Activated CD4-positive, alpha-beta T cell treated with anti-CD3 and anti-CD28 coated beads for 36 hours (primary cell): ENCODE data around the gene EIPR1. TPM values are rescaled to one million over a fixed set of nuclear protein-coding genes. Genes with fewer than 3 reads are reported as not detected.
A peak's percentile ranks its signal among the peaks of the same experiment; 100 is the strongest.

Experiments
- ATAC-seq: fragments of 200-7000 bp; cut with Tn5 transposase; one replicate; pipeline ENCODE4 v1.10.0; 2021; ENCODE audit warnings: mild to moderate bottlenecking, moderate library complexity
- CTCF ChIA-PET: fragments of 350-600 bp; sonication (Branson Sonifier 250); formaldehyde crosslinking; loops from one replicate; lab custom pipeline; 2021; ENCODE audit warnings: antibody characterized with exemption; lab: Charles Lee
- POLR2A ChIA-PET: fragments of 350-600 bp; sonication (Branson Sonifier 250); formaldehyde crosslinking; loops from one replicate; lab custom pipeline; 2021; ENCODE audit warnings: antibody characterized with exemption, inconsistent platforms; lab: Charles Lee
- DNase-seq: peaks from one replicate; pipeline ENCODE4 v3.0.0-alpha.2; 2020
- H3K27ac Mint-ChIP-seq: one replicate; pipeline ENCODE4 v1.8.0; 2021; ENCODE audit warnings: mixed read lengths
- H3K27me3 Mint-ChIP-seq: one replicate; pipeline ENCODE4 v1.8.0; 2021; ENCODE audit warnings: mixed read lengths
- H3K36me3 Mint-ChIP-seq: one replicate; pipeline ENCODE4 v1.8.0; 2021; ENCODE audit warnings: low read depth, mixed read lengths
- H3K4me1 Mint-ChIP-seq: one replicate; pipeline ENCODE4 v1.8.0; 2021; ENCODE audit warnings: mixed read lengths
- H3K4me3 Mint-ChIP-seq: one replicate; pipeline ENCODE4 v1.8.0; 2021; ENCODE audit warnings: mild to moderate bottlenecking, moderate library complexity, mixed read lengths
- H3K9me3 Mint-ChIP-seq: one replicate; pipeline ENCODE4 v1.8.0; 2021; ENCODE audit warnings: low read depth, mixed read lengths
- intact Hi-C, 2 experiments: fragments of 100-400 bp; cut with DNase I in 1 of 2; cut with micrococcal nuclease in 1 of 2; formaldehyde crosslinking; loops; one replicate each; pipeline versions ENCODE4 v1.14.2 to v1.15.1; 2022 to 2024; cut with DNase I, micrococcal nuclease
- total RNA-seq, 2 experiments: library from RNA; stranded (reverse); gene quantifications; one replicate each; pipeline ENCODE4 v1.2.3, GENCODE V29; 2021

The EIPR1 gene
- total RNA-seq, 2 experiments from 2014 or later: 38.6 to 58.2 TPM

GRCh38 chr2:3312576-3313345 lies 64.9 kb downstream of the EIPR1 start:
- Mint-ChIP-seq H3K27me3 (no peaks in the 10 kb centered on the region), H3K36me3 (no peaks in the 10 kb centered on the region), H3K4me3 (no peak overlapping the region), H3K27ac (peak overlapping the region; percentile 12), H3K4me1 (peaks cover 9% of the 10 kb centered on the region), H3K9me3 (no peaks in the 10 kb centered on the region)
- intact Hi-C loops: no loop called here
- ATAC-seq (no peak), DNase-seq (no peak)
- CTCF ChIA-PET: interaction anchor here (1.8 kb wide), 1 partner anchor 10 kb away, joined by 5 read pairs; no protein-coding TSS in a partner anchor
- POLR2A ChIA-PET: no interaction called here

- ChIA-PET POLR2A (no interaction called here), CTCF (no interaction called here)
- Mint-ChIP-seq H3K9me3 (no peaks in the 10 kb centered on the region), H3K27me3 (no peaks in the 10 kb centered on the region), H3K4me3 (no peak overlapping the region), H3K27ac (no peak overlapping the region), H3K4me1 (peaks cover 9% of the 10 kb centered on the region), H3K36me3 (no peaks in the 10 kb centered on the region)
- intact Hi-C loops: no loop called here
- DNase-seq (no peak), ATAC-seq (no peak)
These were observed 66.0 kb downstream of the EIPR1 start for GRCh38 chr2:3311601-3312000.

GRCh38 chr2:3309496-3310355 lies 67.9 kb downstream of the EIPR1 start:
- ATAC-seq (no peak), DNase-seq (no peak)
- CTCF ChIA-PET: no interaction called here
- Mint-ChIP-seq H3K4me1 (peaks cover 9% of the 10 kb centered on the region), H3K36me3 (no peaks in the 10 kb centered on the region), H3K9me3 (no peaks in the 10 kb centered on the region), H3K27ac (no peak overlapping the region), H3K4me3 (no peak overlapping the region), H3K27me3 (no peaks in the 10 kb centered on the region)
- POLR2A ChIA-PET: no interaction called here
- intact Hi-C loops: loop anchor here in 1 of 2 experiments (10.0 kb wide), 1 partner anchor 465 kb away; no protein-coding TSS in a partner anchor

- no peaks in the 10 kb centered on the region for H3K27me3 Mint-ChIP-seq
- ATAC-seq (no peak), DNase-seq (no peak)
- no peaks in the 10 kb centered on the region for H3K36me3 Mint-ChIP-seq
- ChIA-PET POLR2A (no interaction called here), CTCF (no interaction called here)
- no peak overlapping the region for H3K27ac Mint-ChIP-seq
- H3K9me3 Mint-ChIP-seq: no peaks in the 10 kb centered on the region
- intact Hi-C loops: loop anchor here in 1 of 2 experiments (10.0 kb wide), 1 partner anchor 463 kb away; no protein-coding TSS in a partner anchor
- peaks cover 11% of the 10 kb centered on the region for H3K4me1 Mint-ChIP-seq
- no peak overlapping the region for H3K4me3 Mint-ChIP-seq
These were observed 69.7 kb downstream of the EIPR1 start for GRCh38 chr2:3307901-3308300.

- peaks cover 8% of the 10 kb centered on the region for H3K4me1 Mint-ChIP-seq
- no peaks in the 10 kb centered on the region for H3K27me3 Mint-ChIP-seq
- no peak for ATAC-seq
- H3K4me3 Mint-ChIP-seq: no peak overlapping the region
- ChIA-PET CTCF (no interaction called here), POLR2A (no interaction called here)
- peaks cover 2% of the 10 kb centered on the region for H3K36me3 Mint-ChIP-seq
- no peak for DNase-seq
- intact Hi-C loops: loop anchor here in 1 of 2 experiments (10.0 kb wide), 1 partner anchor 462 kb away; no protein-coding TSS in a partner anchor
- no peak overlapping the region for H3K27ac Mint-ChIP-seq
- no peaks in the 10 kb centered on the region for H3K9me3 Mint-ChIP-seq
These were observed 70.4 kb downstream of the EIPR1 start for GRCh38 chr2:3307236-3307635.

- POLR2A ChIA-PET: no interaction called here
- Mint-ChIP-seq H3K27me3 (no peaks in the 10 kb centered on the region), H3K9me3 (no peaks in the 10 kb centered on the region), H3K27ac (no peak overlapping the region), H3K4me1 (peaks cover 8% of the 10 kb centered on the region), H3K36me3 (peaks cover 5% of the 10 kb centered on the region), H3K4me3 (no peak overlapping the region)
- ATAC-seq (no peak), DNase-seq (no peak)
- intact Hi-C loops: loop anchor here in 1 of 2 experiments (10.0 kb wide), 1 partner anchor 461 kb away; no protein-coding TSS in a partner anchor
- CTCF ChIA-PET: interaction anchor here (1.1 kb wide), 1 partner anchor 16 kb away, joined by 3 read pairs; no protein-coding TSS in a partner anchor
These were observed 71.7 kb downstream of the EIPR1 start for GRCh38 chr2:3305952-3306351.

GRCh38 chr2:3305431-3305830 lies 72.2 kb downstream of the EIPR1 start:
- H3K36me3 Mint-ChIP-seq: peaks cover 9% of the 10 kb centered on the region
- no peaks in the 10 kb centered on the region for H3K9me3 Mint-ChIP-seq
- H3K4me1 Mint-ChIP-seq: peaks cover 8% of the 10 kb centered on the region
- intact Hi-C loops: loop anchor here in 1 of 2 experiments (10.0 kb wide), 1 partner anchor 461 kb away; no protein-coding TSS in a partner anchor
- no peak for DNase-seq
- ChIA-PET CTCF (no interaction called here), POLR2A (no interaction called here)
- no peak overlapping the region for H3K27ac Mint-ChIP-seq
- ATAC-seq: no peak
- no peak overlapping the region for H3K4me3 Mint-ChIP-seq
- no peaks in the 10 kb centered on the region for H3K27me3 Mint-ChIP-seq

- Mint-ChIP-seq H3K9me3 (no peaks in the 10 kb centered on the region), H3K27ac (peak overlapping the region; percentile 64), H3K36me3 (peaks cover 12% of the 10 kb centered on the region), H3K4me1 (peaks cover 8% of the 10 kb centered on the region), H3K27me3 (no peaks in the 10 kb centered on the region), H3K4me3 (no peak overlapping the region)
- intact Hi-C loops: loop anchor here (1.0 to 10.0 kb wide), 6 partner anchors 105 to 459 kb away; no protein-coding TSS in a partner anchor
- DNase-seq: peak; percentile 90
- CTCF ChIA-PET: interaction anchor here (0.8 kb wide), 1 partner anchor 302 kb away, joined by 3 read pairs; no protein-coding TSS in a partner anchor
- peak; percentile 100 for ATAC-seq
- POLR2A ChIA-PET: no interaction called here
These were observed 73.8 kb downstream of the EIPR1 start for GRCh38 chr2:3303583-3304406.

- H3K9me3 Mint-ChIP-seq: no peaks in the 10 kb centered on the region
- intact Hi-C loops: loop anchor here (1.0 to 10.0 kb wide), 6 partner anchors 104 to 458 kb away; no protein-coding TSS in a partner anchor
- H3K4me1 Mint-ChIP-seq: peaks cover 8% of the 10 kb centered on the region
- no peak overlapping the region for H3K4me3 Mint-ChIP-seq
- DNase-seq (no peak), ATAC-seq (no peak)
- no peaks in the 10 kb centered on the region for H3K27me3 Mint-ChIP-seq
- peaks cover 13% of the 10 kb centered on the region for H3K36me3 Mint-ChIP-seq
- POLR2A ChIA-PET: no interaction called here
- peak overlapping the region; percentile 64 for H3K27ac Mint-ChIP-seq
- CTCF ChIA-PET: interaction anchor here (0.8 to 1.2 kb wide), 3 partner anchors 10 to 301 kb away, joined by 3 to 5 read pairs (median 4); no protein-coding TSS in a partner anchor
These were observed 74.7 kb downstream of the EIPR1 start for GRCh38 chr2:3302751-3303582.

- POLR2A ChIA-PET: no interaction called here
These were observed 75.2 kb downstream of the EIPR1 start for GRCh38 chr2:3302421-3302750.

More at GRCh38 chr2:3302421-3302750, 75.2 kb downstream of the EIPR1 start:
- Mint-ChIP-seq H3K36me3 (peaks cover 13% of the 10 kb centered on the region), H3K27ac (no peak overlapping the region), H3K4me3 (no peak overlapping the region), H3K4me1 (peaks cover 8% of the 10 kb centered on the region), H3K27me3 (no peaks in the 10 kb centered on the region), H3K9me3 (no peaks in the 10 kb centered on the region)
- ATAC-seq (no peak), DNase-seq (no peak)
- CTCF ChIA-PET: interaction anchor here (0.8 to 1.2 kb wide), 2 partner anchors 10 to 274 kb away, joined by 4 to 5 read pairs; no protein-coding TSS in a partner anchor
- intact Hi-C loops: loop anchor here (2.0 to 10.0 kb wide), 3 partner anchors 104 to 458 kb away; no protein-coding TSS in a partner anchor
